K562 (cell line): ENCODE measurements around the gene PGP. TPM values are rescaled to one million over a fixed set of nuclear protein-coding genes. Genes with fewer than 3 reads are reported as not detected.
A peak's percentile ranks its signal among the peaks of the same experiment; 100 is the strongest.

Experiments
- CAMTA2 ChIP-seq: fragments of 250-450 bp; sonication (Bioruptor Pico); conservative IDR thresholded peaks from 2 replicates; pipeline ENCODE4 v1.5.1; 2022
- JUND ChIP-seq, 2 experiments: IDR thresholded peaks; 2 replicates in 1 of 2; 3 replicates in 1 of 2; pipeline ENCODE4 v1.6.1; 2011; ENCODE audit warnings: borderline replicate concordance in 2 of 2, low read depth in 2 of 2, low read length in 2 of 2, improper control_type of control experiment in 1 of 2, missing biosample characterization in 1 of 2, missing genetic modification characterization in 1 of 2, missing genetic modification reagents in 1 of 2
- KDM2B ChIP-seq: fragments of 250-450 bp; sonication (Bioruptor Pico); IDR thresholded peaks from 2 replicates; pipeline ENCODE4 v1.8.0; 2021; ENCODE audit warnings: mild to moderate bottlenecking, moderate library complexity
- MTA3 ChIP-seq: fragments of 450-650 bp; formaldehyde crosslinking; IDR thresholded peaks from 2 replicates; pipeline ENCODE4 v1.6.1; 2017; ENCODE audit warnings: mild to moderate bottlenecking, borderline replicate concordance
- NR1H2 ChIP-seq: sonication (generic); formaldehyde crosslinking; IDR thresholded peaks from 2 replicates; pipeline ENCODE4 v1.4.0; 2020; ENCODE audit warnings: mild to moderate bottlenecking, missing genetic modification reagents
- PRPF4 ChIP-seq: fragments of 200-400 bp; formaldehyde crosslinking; IDR thresholded peaks from one replicate; pipeline ENCODE4 v1.6.1; 2017; ENCODE audit warnings: low read length, low read depth, mild to moderate bottlenecking; ENCODE audit not compliant: insufficient read depth, poor library complexity, severe bottlenecking
- SIN3B ChIP-seq: fragments of 450-650 bp; IDR thresholded peaks from 2 replicates; pipeline ENCODE4 v1.6.1; 2017; ENCODE audit warnings: low read depth, mild to moderate bottlenecking, moderate library complexity
- TAF1 ChIP-seq: IDR thresholded peaks from 2 replicates; pipeline ENCODE4 v1.6.1; 2011; ENCODE audit warnings: mild to moderate bottlenecking, low read length, moderate library complexity; ENCODE audit not compliant: insufficient read depth, control insufficient read depth, severe bottlenecking; ENCODE audit errors: extremely low read depth
- polyA plus RNA-seq, 8 experiments: library from polyadenylated mRNA; depleted of rRNA in 4 of 8; stranded (reverse) in 5 of 8; unstranded in 3 of 8; fragments of >200 nt; fragmentation: Nextera tagmentation in 2 of 8; fragmentation: Illumina TruSeq in 1 of 8; extraction: Ambion mirVana in 2 of 8; extraction: Trizol in 1 of 8; gene quantifications; 2 replicates each; pipeline versions ENCODE4 v1.2.1 to v1.2.3, GENCODE V29; 2011 to 2014; ENCODE audit warnings: inconsistent platforms in 1 of 8, missing spikeins in 1 of 8
- total RNA-seq, 7 experiments: library from RNA; depleted of rRNA in 6 of 7; stranded (reverse); fragments of >200 nt in 6 of 7; fragmentation: Illumina TruSeq in 2 of 7; extraction: Trizol in 2 of 7; gene quantifications; 2 replicates each; pipeline versions ENCODE4 v1.2.1 to v1.2.3, GENCODE V29; 2011 to 2021; ENCODE audit warnings: low replicate concordance in 1 of 7
- TF ChIP-seq, protein P1 (sequence below): fragments of 250-450 bp; sonication (Bioruptor Pico); IDR thresholded peaks from 2 replicates; pipeline ENCODE4 v1.4.0; 2020
- TF ChIP-seq, protein P2 (sequence below): fragments of 200-800 bp; sonication (Bioruptor generic); IDR thresholded peaks from 2 replicates; pipeline ENCODE4 v1.6.1; 2017; ENCODE audit warnings: missing genetic modification characterization, missing compliant biosample characterization
- TF ChIP-seq, protein P3 (sequence below), 2 experiments: fragments of 450-650 bp in 1 of 2; sonication (generic) in 1 of 2; formaldehyde crosslinking in 1 of 2; IDR thresholded peaks in 1 of 2; conservative IDR thresholded peaks in 1 of 2; 2 replicates each; pipeline versions ENCODE4 v1.6.1 to v1.8.1; 2016 to 2023; ENCODE audit warnings: mild to moderate bottlenecking in 2 of 2, moderate library complexity in 2 of 2, inconsistent platforms in 1 of 2, missing genetic modification reagents in 1 of 2
- TF ChIP-seq, protein P4 (sequence below): fragments of 450-650 bp; IDR thresholded peaks from 2 replicates; pipeline ENCODE4 v1.6.1; 2016; ENCODE audit warnings: low read depth

Gene PGP
- total and polyA plus RNA-seq, 9 of the 15 experiments (the other 6 are each of a cell fraction or from before 2014, with no cell fraction given): 1.1 to 57.6 (median 19.6) TPM

DNA sequence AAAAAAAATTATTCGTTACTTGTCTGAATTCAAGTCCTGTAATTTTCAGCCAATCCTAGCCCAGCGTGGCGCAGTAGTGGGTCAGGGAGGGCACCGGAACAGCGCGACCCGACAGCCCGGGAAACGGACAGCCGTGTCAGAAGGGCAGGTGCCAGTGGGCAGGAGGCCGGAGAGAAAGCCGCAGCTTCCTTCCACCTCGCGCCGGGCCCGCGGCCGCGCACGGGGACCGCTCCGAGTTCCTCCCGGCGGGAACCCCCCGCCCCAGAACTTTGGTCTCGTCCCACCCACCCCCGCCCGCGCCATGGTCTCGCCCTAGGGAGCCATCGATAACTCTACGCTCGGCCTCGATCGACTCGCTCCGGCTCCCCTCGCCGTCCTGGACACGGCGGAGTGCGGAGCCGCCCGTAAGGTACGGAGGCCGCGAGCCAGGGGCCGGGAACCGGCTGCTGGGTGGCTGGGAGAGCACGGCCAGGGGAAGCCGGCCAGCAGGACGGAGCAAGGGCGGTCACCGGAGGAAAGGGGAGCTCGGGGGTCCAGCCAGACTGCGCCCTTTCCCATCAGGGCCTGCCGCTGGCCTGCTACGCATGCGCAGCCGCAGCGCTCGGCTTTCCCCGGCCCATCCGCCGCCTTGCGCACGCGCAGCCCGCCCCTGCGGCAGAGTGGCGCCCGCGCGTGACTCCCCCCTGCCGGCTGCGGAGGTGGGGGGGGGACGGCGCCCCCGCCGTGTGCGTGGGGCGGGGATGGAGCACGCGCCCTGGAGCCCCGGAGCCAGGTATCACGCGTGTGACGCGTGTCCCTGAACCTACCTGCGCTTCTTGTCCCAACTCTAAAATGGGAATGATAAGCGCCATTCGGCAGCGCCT lies 9.3 kb downstream of the PGP start, which contains the start of gene MLST8 (continued):
- TF ChIP-seq, protein P1, sequence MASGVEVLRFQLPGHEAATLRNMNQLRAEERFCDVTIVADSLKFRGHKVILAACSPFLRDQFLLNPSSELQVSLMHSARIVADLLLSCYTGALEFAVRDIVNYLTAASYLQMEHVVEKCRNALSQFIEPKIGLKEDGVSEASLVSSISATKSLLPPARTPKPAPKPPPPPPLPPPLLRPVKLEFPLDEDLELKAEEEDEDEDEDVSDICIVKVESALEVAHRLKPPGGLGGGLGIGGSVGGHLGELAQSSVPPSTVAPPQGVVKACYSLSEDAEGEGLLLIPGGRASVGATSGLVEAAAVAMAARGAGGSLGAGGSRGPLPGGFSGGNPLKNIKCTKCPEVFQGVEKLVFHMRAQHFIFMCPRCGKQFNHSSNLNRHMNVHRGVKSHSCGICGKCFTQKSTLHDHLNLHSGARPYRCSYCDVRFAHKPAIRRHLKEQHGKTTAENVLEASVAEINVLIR: 0 out of 2 replicates have a peak, but pooled peaks have one; percentile 8
- TF ChIP-seq SIN3B: peak; percentile 89
- no peak; the same call in 1 of the 2 replicates for TF ChIP-seq KDM2B (CRISPR knock-in tag)
- TF ChIP-seq JUND (IDR thresholded peaks at IDR 0.05; ENCODE audit: borderline replicate concordance, low read depth, low read length): peak; percentile 93
- TF ChIP-seq JUND (tag; IDR thresholded peaks at IDR 0.05; ENCODE audit: borderline replicate concordance, low read depth, low read length): 0 out of 3 replicates have a peak, but pooled peaks have one; percentile 30
- TF ChIP-seq CAMTA2 (CRISPR knock-in tag): peak; percentile 81; the same call in 1 of the 2 replicates
- TF ChIP-seq PRPF4: no peak
- TF ChIP-seq MTA3: peak; percentile 86
- peak; percentile 82; the same call in 1 of the 2 replicates for TF ChIP-seq NR1H2 (CRISPR knock-in tag)
- TF ChIP-seq, protein P2, sequence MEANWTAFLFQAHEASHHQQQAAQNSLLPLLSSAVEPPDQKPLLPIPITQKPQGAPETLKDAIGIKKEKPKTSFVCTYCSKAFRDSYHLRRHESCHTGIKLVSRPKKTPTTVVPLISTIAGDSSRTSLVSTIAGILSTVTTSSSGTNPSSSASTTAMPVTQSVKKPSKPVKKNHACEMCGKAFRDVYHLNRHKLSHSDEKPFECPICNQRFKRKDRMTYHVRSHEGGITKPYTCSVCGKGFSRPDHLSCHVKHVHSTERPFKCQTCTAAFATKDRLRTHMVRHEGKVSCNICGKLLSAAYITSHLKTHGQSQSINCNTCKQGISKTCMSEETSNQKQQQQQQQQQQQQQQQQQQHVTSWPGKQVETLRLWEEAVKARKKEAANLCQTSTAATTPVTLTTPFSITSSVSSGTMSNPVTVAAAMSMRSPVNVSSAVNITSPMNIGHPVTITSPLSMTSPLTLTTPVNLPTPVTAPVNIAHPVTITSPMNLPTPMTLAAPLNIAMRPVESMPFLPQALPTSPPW (CRISPR knock-in tag): peak; percentile 100
- TF ChIP-seq, protein P3, sequence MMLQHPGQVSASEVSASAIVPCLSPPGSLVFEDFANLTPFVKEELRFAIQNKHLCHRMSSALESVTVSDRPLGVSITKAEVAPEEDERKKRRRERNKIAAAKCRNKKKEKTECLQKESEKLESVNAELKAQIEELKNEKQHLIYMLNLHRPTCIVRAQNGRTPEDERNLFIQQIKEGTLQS (IDR thresholded peaks at IDR 0.05): no peak
- TF ChIP-seq, protein P3 (CRISPR knock-in tag; conservative IDR thresholded peaks at IDR 0.05): 0 out of 2 replicates have a peak, but pooled peaks have one; percentile 52
- TF ChIP-seq, protein P4, sequence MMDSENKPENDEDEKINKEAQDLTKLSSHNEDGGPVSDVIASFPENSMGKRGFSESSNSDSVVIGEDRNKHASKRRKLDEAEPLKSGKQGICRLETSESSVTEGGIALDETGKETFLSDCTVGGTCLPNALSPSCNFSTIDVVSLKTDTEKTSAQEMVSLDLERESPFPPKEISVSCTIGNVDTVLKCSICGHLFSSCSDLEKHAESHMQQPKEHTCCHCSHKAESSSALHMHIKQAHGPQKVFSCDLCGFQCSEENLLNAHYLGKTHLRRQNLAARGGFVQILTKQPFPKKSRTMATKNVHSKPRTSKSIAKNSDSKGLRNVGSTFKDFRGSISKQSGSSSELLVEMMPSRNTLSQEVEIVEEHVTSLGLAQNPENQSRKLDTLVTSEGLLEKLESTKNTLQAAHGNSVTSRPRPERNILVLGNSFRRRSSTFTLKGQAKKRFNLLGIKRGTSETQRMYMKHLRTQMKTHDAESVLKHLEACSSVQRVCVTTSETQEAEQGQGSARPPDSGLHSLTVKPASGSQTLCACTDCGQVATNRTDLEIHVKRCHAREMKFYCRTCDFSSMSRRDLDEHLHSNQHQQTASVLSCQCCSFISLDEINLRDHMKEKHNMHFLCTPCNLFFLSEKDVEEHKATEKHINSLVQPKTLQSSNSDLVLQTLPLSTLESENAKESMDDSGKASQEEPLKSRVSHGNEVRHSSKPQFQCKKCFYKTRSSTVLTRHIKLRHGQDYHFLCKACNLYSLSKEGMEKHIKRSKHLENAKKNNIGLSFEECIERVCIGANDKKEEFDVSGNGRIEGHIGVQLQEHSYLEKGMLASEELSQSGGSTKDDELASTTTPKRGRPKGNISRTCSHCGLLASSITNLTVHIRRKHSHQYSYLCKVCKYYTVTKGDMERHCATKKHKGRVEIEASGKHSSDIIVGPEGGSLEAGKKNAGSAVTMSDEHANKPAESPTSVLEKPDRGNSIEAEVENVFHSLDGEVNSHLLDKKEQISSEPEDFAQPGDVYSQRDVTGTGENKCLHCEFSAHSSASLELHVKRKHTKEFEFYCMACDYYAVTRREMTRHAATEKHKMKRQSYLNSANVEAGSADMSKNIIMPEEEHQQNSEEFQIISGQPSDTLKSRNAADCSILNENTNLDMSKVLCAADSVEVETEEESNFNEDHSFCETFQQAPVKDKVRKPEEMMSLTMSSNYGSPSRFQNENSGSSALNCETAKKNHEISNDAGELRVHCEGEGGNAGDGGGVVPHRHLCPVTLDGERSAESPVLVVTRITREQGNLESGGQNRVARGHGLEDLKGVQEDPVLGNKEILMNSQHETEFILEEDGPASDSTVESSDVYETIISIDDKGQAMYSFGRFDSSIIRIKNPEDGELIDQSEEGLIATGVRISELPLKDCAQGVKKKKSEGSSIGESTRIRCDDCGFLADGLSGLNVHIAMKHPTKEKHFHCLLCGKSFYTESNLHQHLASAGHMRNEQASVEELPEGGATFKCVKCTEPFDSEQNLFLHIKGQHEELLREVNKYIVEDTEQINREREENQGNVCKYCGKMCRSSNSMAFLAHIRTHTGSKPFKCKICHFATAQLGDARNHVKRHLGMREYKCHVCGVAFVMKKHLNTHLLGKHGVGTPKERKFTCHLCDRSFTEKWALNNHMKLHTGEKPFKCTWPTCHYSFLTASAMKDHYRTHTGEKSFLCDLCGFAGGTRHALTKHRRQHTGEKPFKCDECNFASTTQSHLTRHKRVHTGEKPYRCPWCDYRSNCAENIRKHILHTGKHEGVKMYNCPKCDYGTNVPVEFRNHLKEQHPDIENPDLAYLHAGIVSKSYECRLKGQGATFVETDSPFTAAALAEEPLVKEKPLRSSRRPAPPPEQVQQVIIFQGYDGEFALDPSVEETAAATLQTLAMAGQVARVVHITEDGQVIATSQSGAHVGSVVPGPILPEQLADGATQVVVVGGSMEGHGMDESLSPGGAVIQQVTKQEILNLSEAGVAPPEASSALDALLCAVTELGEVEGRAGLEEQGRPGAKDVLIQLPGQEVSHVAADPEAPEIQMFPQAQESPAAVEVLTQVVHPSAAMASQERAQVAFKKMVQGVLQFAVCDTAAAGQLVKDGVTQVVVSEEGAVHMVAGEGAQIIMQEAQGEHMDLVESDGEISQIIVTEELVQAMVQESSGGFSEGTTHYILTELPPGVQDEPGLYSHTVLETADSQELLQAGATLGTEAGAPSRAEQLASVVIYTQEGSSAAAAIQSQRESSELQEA: peak; percentile 85
- peak; percentile 87 for TF ChIP-seq TAF1
